Central memory CD8-positive, alpha-beta T cell (primary cell): ENCODE measurements around the gene BCL6B.
A peak's percentile ranks its signal among the peaks of the same experiment; 100 is the strongest.
"Not testable (repeated sequence)": the region's sequence is repeated elsewhere in the genome, so short reads cannot be mapped to it uniquely, and the experiment has no call there.

Source experiments
- ATAC-seq: fragments of 150-1000 bp; cut with Tn5 transposase; replicated peaks from 2 replicates; pipeline ENCODE4 v1.10.0; 2022; ENCODE audit warnings: mild to moderate bottlenecking, moderate FRiP score, moderate number of reproducible peaks; ENCODE audit not compliant: poor library complexity, severe bottlenecking; ENCODE audit errors: extremely low read depth
- DNase-seq, 2 donors: peaks; one replicate each; pipeline ENCODE4 v3.0.0; 2021; ENCODE audit warnings: low spot score in 2 of 2
- H3K27ac Mint-ChIP-seq: one replicate; pipeline ENCODE4 v1.8.0; 2022; ENCODE audit warnings: low read depth, mild to moderate bottlenecking, moderate library complexity, mixed read lengths
- H3K27me3 Mint-ChIP-seq: one replicate; pipeline ENCODE4 v1.8.0; 2022; ENCODE audit warnings: mixed read lengths
- H3K36me3 Mint-ChIP-seq: one replicate; pipeline ENCODE4 v1.8.0; 2022; ENCODE audit warnings: mild to moderate bottlenecking, moderate library complexity, mixed read lengths; ENCODE audit not compliant: insufficient read depth
- H3K4me1 Mint-ChIP-seq: one replicate; pipeline ENCODE4 v1.8.0; 2022; ENCODE audit warnings: mixed read lengths
- H3K4me3 Mint-ChIP-seq: one replicate; pipeline ENCODE4 v1.8.0; 2022; ENCODE audit warnings: mild to moderate bottlenecking, moderate library complexity, mixed read lengths
- H3K9me3 Mint-ChIP-seq: one replicate; pipeline ENCODE4 v1.8.0; 2022; ENCODE audit warnings: mixed read lengths

The BCL6B gene

DNA sequence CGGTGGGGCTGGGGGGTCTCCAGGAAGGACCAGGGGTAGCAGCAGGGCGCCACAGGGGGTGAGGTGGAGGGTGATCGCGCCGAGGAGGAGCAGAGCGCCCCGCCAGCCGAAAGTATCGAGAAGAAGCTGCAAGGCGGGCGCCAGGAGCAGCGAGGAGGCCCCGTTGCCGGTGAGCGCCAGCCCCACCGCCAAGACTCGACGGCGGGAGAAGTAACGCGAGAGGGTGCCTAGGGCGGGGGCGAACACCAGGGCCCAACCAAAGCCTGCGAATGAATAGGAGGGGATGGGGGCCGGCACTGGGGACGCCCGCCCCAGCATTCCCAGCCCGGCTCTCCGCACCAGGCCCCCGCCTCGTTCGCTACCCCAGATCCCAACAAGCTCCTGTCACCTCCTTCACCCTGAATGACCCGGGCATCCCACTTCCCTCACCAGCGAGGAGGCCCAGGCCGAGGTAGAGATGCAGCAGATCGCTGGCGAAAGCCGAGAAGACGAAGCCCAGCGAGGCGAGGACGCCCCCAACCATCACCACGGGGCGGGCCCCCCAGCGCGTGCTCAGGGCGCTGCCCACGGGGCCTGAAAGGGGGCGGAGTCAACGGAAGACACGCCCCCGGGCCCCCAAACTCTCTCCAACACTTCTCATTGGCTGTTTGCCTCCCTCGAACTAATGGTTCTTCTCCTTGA, 19.8 kb downstream of the BCL6B start:
- Mint-ChIP-seq H3K27ac (peak overlapping the region; percentile 94), H3K4me1 (peaks cover 52% of the 10 kb centered on the region), H3K36me3 (peaks cover 4% of the 10 kb centered on the region), H3K9me3 (no peaks in the 10 kb centered on the region), H3K4me3 (peak overlapping the region; percentile 82), H3K27me3 (no peaks in the 10 kb centered on the region)
- DNase-seq: peak; percentile 29 to 31
- peak; percentile 27 for ATAC-seq

DNA sequence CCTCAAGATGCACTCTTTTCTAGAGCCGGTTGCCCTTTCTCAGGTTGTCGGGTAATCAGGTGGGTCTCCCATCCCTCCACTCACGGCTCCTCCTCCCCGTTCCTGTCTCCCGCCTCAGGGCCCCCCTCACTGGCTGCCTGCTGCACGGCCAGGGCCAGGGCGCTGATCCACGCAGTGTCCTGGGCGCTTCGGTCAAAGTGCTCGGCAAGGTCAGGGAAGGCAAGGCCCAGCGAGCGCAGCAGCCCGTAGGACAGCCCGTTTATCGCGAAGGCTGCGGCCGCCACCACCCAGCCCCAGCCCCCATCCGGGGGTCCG, 20.3 kb downstream of the BCL6B start:
- H3K36me3 Mint-ChIP-seq: peaks cover 4% of the 10 kb centered on the region
- peak overlapping the region; percentile 94 for H3K27ac Mint-ChIP-seq
- peaks cover 53% of the 10 kb centered on the region for H3K4me1 Mint-ChIP-seq
- H3K27me3 Mint-ChIP-seq: no peaks in the 10 kb centered on the region
- ATAC-seq (no peak), DNase-seq (no peak)
- no peaks in the 10 kb centered on the region for H3K9me3 Mint-ChIP-seq
- H3K4me3 Mint-ChIP-seq: peak overlapping the region; percentile 82

DNA sequence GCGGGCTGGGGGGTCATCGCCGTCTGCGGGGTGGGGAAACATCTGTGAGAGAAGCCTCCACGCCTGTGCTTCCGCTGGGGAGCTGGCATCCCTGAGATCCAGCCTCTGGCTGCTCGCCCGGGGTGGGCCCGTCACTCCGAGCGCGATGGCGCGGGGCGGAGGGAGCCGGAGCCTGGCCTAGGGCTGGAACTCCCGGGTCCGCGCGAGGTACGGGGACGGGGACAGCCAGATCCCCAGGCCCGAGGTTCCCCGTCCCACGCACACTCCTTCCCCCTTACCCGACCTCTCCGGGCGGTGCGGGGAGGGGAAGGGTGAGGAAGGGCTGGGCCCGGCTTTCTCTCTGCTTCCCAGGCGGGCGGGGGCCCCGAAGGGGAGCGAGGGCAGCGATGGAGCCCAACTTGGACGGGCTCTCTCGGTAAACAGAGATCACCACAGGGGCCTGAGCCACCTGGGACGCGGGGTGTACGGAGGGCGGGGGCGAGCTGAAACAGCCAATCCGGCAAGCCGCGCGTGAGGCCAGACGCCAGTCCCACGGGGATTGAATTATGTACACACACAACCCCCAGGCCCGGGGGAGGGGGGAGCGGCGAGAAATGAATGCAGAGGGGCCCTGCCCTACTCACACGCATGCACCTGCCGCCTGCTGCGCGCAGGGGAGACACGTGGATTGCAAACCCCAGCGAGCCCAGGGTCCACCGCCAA, 20.8 kb downstream of the BCL6B start, which contains the start of gene SLC16A11:
Gene SLC16A11 (minus strand): TSS at position 596 of the 702 bp plus-strand sequence. CDS start 579 bp downstream, at position 17.
- Mint-ChIP-seq H3K36me3 (peaks cover 4% of the 10 kb centered on the region), H3K4me3 (peak within 1 kb of the TSS; percentile 82), H3K9me3 (no peaks in the 10 kb centered on the region), H3K27ac (peak within 1 kb of the TSS; percentile 94), H3K4me1 (peaks cover 48% of the 10 kb centered on the region), H3K27me3 (no peaks in the 10 kb centered on the region)
- DNase-seq: no peak
- no peak for ATAC-seq

DNA sequence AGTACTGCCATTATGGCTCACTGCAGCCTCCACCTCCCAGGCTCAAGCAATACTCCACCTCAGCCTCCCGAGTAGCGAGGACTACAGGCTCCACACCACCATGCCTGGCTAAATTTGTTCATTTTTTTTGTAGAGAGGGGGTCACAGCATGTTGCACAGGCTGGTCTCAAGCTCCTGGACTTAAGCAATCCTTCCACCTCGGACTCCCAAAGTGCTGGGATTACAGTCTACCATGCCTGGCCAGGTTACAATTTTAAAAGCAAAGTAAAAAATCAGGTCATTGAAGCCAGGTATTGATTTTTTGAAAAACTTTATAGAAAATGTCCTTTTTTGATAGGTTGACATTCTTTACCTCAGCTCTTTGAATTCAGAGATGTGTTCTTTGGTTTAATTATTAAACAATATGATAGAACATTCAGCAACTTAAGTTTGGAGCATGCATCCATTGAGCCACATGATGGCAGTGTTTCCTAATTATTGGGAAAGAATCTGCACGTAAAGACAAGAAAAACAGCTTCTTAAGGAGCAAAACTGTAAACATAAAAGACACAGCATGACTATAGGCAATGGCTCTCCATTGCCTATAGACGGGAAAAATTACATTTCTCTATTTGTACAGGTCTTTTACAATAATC, 22.8 kb downstream of the BCL6B start:
- no peaks in the 10 kb centered on the region for H3K9me3 Mint-ChIP-seq
- peaks cover 40% of the 10 kb centered on the region for H3K4me1 Mint-ChIP-seq
- no peaks in the 10 kb centered on the region for H3K27me3 Mint-ChIP-seq
- H3K4me3 Mint-ChIP-seq: peak overlapping the region; percentile 79
- H3K36me3 Mint-ChIP-seq: peaks cover 4% of the 10 kb centered on the region
- peak overlapping the region; percentile 60 for H3K27ac Mint-ChIP-seq
- peak; percentile 50 for ATAC-seq
- DNase-seq: peak in 1 of 2 donors; percentile 47

DNA sequence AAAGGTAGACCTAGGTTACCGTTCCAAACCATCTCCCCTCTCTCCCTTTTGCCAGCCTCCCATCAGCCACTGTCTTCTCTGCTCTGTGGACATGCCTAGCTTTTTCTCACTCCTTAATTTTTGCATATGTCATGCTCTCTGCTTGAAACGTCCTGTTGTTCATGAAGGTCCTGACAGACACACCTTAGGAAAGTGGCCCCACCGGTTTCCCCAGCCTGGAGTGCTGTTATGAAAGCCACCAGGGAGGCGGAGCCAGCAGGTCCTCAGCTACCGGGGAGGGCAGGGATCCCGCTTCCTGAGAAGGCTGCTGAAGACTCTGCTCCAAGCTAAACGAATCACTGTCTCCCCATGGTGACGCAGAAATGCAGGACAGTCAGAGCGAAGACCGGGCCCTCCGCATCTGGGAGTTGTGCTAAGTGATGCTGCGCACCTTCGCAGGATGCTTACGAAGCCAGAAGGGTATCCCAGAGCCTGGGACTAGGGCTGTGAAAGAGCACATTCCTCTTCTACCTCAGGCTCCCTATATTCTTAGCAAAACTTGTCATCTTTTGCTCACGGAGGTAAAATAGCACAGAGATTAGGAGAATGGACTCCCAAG, 23.4 kb downstream of the BCL6B start:
- Mint-ChIP-seq H3K9me3 (no peaks in the 10 kb centered on the region), H3K4me1 (peaks cover 38% of the 10 kb centered on the region), H3K27me3 (no peaks in the 10 kb centered on the region), H3K36me3 (peaks cover 4% of the 10 kb centered on the region), H3K27ac (peak overlapping the region; percentile 60), H3K4me3 (peak overlapping the region; percentile 79)
- ATAC-seq (peak; percentile 16), DNase-seq (no peak)

DNA sequence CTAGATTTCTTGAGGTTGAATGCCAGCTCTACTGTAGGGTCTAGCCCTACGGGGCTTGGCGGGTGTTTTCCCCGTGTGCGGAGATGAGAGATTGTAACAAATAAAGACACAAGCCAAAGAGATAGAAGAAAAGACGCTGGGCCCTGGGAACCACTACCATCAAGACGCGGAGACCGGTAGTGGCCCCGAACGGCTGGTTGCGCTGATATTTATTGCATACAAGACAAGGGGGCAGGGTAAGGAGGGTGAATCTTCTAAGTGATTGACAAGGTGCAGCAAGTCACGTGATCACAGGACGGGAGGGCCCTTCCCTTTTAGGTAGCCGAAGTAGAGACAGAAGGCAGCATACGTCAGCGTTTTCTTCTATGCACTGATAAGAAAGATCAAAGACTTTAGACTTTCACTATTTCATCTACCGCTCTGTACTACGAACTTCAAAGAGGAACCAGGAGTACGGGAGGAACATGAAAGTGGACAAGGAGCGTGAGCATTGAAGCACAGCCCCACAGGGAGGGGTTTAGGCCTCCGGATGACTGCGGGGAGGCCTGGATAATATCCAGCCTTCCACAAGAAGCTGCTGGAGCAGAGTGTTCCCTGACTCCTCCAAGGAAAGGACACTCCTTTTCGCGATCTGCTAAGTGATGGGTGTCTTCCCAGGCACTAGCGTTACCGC, 24.0 kb downstream of the BCL6B start:
- ATAC-seq: peak; percentile 48
- not testable (repeated sequence) for H3K27me3 Mint-ChIP-seq, H3K9me3 Mint-ChIP-seq, H3K36me3 Mint-ChIP-seq
- H3K27ac Mint-ChIP-seq: peak overlapping the region; percentile 60
- peak in 1 of 2 donors; percentile 74 for DNase-seq
- H3K4me3 Mint-ChIP-seq: peak overlapping the region; percentile 79
- H3K4me1 Mint-ChIP-seq: peaks cover 32% of the 10 kb centered on the region

DNA sequence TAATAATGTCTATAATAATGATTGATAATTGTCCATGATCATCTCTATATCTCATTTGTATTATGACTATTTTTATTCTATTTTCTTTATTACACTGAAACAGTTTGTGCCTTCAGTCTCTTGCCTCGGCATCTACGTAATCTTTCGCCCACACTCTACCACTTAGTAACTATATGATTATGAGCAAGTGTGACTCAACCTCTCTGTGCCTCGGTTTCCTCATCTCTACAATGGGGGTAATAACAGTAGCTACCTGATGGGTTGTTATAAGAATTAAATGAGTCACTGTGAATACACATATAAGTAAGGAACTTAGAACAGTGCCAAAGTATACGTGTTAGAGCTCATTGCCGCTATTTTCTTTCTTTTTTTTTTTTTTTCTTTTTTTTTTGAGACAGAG, 24.7 kb downstream of the BCL6B start:
- Mint-ChIP-seq H3K4me3 (peak overlapping the region; percentile 79), H3K27me3 (no peaks in the 10 kb centered on the region), H3K4me1 (peaks cover 29% of the 10 kb centered on the region), H3K9me3 (no peaks in the 10 kb centered on the region), H3K27ac (peak overlapping the region; percentile 60), H3K36me3 (peaks cover 2% of the 10 kb centered on the region)
- no peak for DNase-seq
- ATAC-seq: no peak

DNA sequence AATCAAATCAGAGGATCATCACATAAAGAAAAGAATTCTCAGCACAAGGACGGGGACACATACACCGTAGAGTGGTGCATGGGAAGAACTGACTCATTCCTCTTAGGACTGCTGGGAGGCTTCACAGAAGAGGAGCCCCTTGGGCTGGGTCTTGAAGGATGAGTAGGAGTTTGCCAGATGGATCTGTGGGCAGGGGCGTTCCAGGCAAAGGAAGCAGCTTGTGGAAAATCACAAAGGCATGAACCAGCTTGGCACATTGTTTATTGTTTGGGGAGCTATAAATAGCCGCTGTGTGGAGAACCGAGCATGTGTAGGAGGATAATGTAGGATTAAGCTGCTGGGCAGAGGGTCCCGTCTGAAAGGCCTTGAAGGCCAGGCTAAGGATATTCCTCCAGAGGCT, 26.1 kb downstream of the BCL6B start:
- no peak overlapping the region for H3K4me3 Mint-ChIP-seq
- H3K27ac Mint-ChIP-seq: no peak overlapping the region
- H3K36me3 Mint-ChIP-seq: peaks cover 2% of the 10 kb centered on the region
- peaks cover 24% of the 10 kb centered on the region for H3K4me1 Mint-ChIP-seq
- no peak for ATAC-seq
- no peak for DNase-seq
- H3K9me3 Mint-ChIP-seq: no peaks in the 10 kb centered on the region
- H3K27me3 Mint-ChIP-seq: no peaks in the 10 kb centered on the region

DNA sequence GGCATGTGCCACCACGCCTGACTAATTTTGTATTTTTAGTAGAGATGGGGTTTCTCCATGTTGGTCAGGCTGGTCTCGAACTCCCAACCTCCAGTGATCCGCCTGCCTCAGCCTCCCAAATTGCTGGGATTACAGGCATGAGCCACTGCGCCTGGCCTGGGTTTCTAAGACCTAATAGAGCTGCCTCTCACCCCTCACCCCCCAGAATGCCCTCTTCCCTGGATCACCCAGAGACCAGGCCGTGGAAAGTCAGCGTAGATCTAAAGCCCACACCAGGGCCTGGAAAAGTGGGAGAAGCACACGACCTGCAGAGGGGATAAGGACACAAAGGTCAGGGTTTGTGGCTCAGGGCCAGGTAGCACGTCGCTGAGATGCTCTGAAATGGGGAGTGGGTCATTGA, 27.7 kb downstream of the BCL6B start:
- H3K36me3 Mint-ChIP-seq, ATAC-seq, H3K4me3 Mint-ChIP-seq, H3K9me3 Mint-ChIP-seq, H3K27ac Mint-ChIP-seq, H3K27me3 Mint-ChIP-seq, DNase-seq: not testable (repeated sequence)
- H3K4me1 Mint-ChIP-seq: peaks cover 24% of the 10 kb centered on the region

DNA sequence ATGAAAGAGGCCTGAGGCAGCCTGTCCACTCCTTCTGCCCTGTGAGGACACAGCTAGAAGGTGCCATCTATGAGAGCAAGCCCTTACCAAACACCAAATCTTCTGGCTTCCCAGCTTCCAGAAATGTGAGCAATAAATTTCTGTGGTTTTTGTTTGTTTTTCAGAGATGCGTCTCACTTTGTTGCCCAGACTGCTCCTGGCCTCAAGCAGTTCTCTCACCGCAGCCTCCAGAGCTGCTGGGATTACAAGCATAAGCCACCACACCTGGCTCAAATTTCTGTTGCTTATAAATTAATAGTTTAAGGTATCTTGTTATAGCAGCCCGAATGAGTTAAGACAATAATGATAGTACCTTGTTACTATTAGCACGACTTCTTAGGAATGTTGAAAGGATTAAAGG, 33.5 kb downstream of the BCL6B start:
- H3K27me3 Mint-ChIP-seq: peaks cover 12% of the 10 kb centered on the region
- peaks cover 5% of the 10 kb centered on the region for H3K4me1 Mint-ChIP-seq
- no peaks in the 10 kb centered on the region for H3K9me3 Mint-ChIP-seq
- no peaks in the 10 kb centered on the region for H3K36me3 Mint-ChIP-seq
- H3K27ac Mint-ChIP-seq: no peak overlapping the region
- no peak for DNase-seq
- no peak overlapping the region for H3K4me3 Mint-ChIP-seq
- no peak for ATAC-seq

DNA sequence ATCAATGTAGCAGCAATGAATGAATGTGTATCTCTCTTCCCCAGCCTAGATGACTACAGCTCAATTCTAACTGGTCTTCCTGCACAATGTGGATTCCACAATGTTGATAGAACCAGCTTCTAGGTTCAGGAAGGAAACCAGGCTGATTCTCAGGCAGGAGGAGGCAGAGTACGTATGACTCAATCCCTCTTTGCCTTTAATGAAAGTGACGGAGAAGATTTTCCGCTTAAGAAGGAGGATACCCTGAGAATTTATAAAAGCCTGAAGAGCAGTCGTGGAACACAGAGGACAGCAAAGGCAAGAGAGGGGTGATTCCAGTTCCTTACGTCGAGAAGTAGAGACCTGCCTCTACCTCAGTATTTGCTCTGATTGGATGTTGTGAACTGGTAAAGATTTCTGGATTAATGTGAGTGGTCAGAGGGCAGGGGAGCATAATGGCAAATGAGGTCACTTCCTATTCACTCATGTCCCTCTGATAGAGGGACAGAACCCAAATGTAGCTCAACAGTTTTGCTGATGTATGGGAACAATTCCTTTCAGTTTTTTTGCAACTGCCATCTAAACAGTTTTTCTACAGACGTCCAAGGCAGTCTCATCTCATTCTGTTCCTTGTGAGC, 36.1 kb downstream of the BCL6B start:
- no peak for ATAC-seq
- Mint-ChIP-seq H3K9me3 (no peaks in the 10 kb centered on the region), H3K4me3 (no peak overlapping the region), H3K27ac (no peak overlapping the region), H3K4me1 (no peaks in the 10 kb centered on the region), H3K27me3 (peaks cover 37% of the 10 kb centered on the region), H3K36me3 (no peaks in the 10 kb centered on the region)
- DNase-seq: no peak
